HG03439 (cell line): ENCODE results near the gene MMRN2.

Source experiments
- ATAC-seq: cut with Tn5 transposase; IDR thresholded peaks from one replicate; pipeline ENCODE4 v1.9.1; 2021; ENCODE audit warnings: mild to moderate bottlenecking, moderate library complexity; ENCODE audit not compliant: unreplicated experiment

Gene MMRN2

GRCh38 chr10:86898511-86898910 lies 58.9 kb downstream of the MMRN2 start:
- no peak for ATAC-seq

- no peak for ATAC-seq
These were observed 67.4 kb downstream of the MMRN2 start for GRCh38 chr10:86889997-86890396.

DNA sequence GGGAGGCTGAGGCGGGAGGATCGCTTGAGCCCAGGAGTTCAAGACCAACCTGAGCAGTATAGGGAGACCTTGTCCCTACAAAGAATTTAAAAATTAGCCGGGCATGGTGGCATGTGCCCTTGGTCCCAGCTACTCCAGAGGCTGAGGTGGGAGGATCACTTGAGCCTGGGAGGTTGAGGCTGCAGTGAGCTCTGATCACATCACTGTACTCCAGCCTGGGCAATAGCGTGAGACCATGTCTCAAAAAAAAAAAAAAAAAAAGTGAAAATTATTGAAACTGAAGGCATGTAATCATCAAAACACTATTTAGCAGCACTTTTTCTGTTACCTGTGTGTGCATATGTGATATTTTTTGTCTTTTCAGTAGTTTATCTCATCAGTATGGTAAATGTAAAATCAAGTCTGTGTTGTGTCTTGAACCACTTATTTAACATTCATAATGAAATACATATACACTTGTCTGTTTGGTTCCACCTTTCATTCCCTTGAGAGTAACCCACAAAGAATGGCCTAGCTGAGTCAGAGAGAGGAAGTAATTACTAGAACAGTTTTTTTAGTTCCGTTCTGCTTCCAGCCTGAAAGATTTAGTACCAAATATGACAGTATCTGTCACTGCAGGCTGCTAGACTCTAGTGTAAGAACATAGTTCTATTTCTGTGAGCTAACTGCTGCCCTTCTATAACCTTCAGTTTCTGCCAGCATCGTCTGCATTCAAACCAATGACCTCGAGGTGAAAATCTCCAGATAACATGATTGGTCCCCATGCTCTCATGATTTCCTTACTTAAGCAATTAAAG lies 68.6 kb downstream of the MMRN2 start:
- peak; percentile 94 for ATAC-seq
